ENCODE data around the gene GUCD1. TPM values are rescaled to one million over a fixed set of nuclear protein-coding genes. Genes with fewer than 3 reads are reported as not detected.
A peak's percentile ranks its signal among the peaks of the same experiment; 100 is the strongest.

The GUCD1 gene
- total and polyA plus RNA-seq, 9 of the 15 experiments (the other 6 are each of a cell fraction or from before 2014, with no cell fraction given) = 31.5 to 67.8 (median 50.3) TPM

GRCh38 chr22:24554313-24555164, at the start of gene GUCD1 (continued):
- TF ChIP-seq CTCF (IDR thresholded peaks at IDR 0.05 in 2 of 3, conservative IDR thresholded peaks at IDR 0.05 in 1 of 3; ENCODE audit: insufficient read depth in 2 of 3, low read depth in 1 of 3, low read length in 3 of 3) (no peak), KDM2B (CRISPR knock-in tag; IDR thresholded peaks at IDR 0.05) (0 out of 2 replicates have a peak, but pooled peaks have one; percentile 23), HMGN3 (IDR thresholded peaks at IDR 0.05; ENCODE audit: borderline replicate concordance, extremely low read depth, insufficient read length, low read depth, low read length) (peak; percentile 25), EP400 (IDR thresholded peaks at IDR 0.05) (0 out of 2 replicates have a peak, but pooled peaks have one; percentile 38), TEAD4 (IDR thresholded peaks at IDR 0.05; ENCODE audit: low read length) (no peak), TEAD4 (CRISPR knock-in tag; IDR thresholded peaks at IDR 0.05; ENCODE audit: borderline replicate concordance) (no peak), EGR1 (conservative IDR thresholded peaks at IDR 0.05) (peak; percentile 14; the same call in 1 of the 2 replicates), GABPB2 (CRISPR knock-in tag; conservative IDR thresholded peaks at IDR 0.05) (no peak), RBBP5 (IDR thresholded peaks at IDR 0.05; ENCODE audit: borderline replicate concordance, insufficient read depth, low read length, poor library complexity, severe bottlenecking) (peak; percentile 43), PHF8 (IDR thresholded peaks at IDR 0.05; ENCODE audit: borderline replicate concordance, low read length) (peak; percentile 49; the same call in 1 of the 2 replicates), ZC3H4 (CRISPR knock-in tag; IDR thresholded peaks at IDR 0.05; ENCODE audit: borderline replicate concordance) (no peak), YY1 (IDR thresholded peaks at IDR 0.05; ENCODE audit: borderline replicate concordance in 1 of 3, control insufficient read depth in 1 of 3, extremely low read depth in 1 of 3, insufficient read depth in 3 of 3, insufficient read length in 1 of 3, insufficient replicate concordance in 2 of 3, low read depth in 1 of 3, low read length in 2 of 3) (peak in 2 of 3 experiments; percentile 31 to 40), UBTF (IDR thresholded peaks at IDR 0.05; ENCODE audit: borderline replicate concordance in 1 of 2, low read depth in 2 of 2, low read length in 2 of 2) (peak in 1 of 2 experiments; percentile 19; a peak in 1 of 4 replicates), SAP30 (IDR thresholded peaks at IDR 0.05; ENCODE audit: borderline replicate concordance, insufficient read depth, low read depth, low read length, poor library complexity, severe bottlenecking) (peak; percentile 67), FIP1L1 (IDR thresholded peaks at IDR 0.05; ENCODE audit: low read depth, low read length, poor library complexity, severe bottlenecking) (peak; percentile 61), SP1 (CRISPR knock-in tag; IDR thresholded peaks at IDR 0.05) (0 out of 2 replicates have a peak, but pooled peaks have one; percentile 20), CHD1 (IDR thresholded peaks at IDR 0.05; ENCODE audit: low read length) (peak; percentile 82), L3MBTL2 (IDR thresholded peaks at IDR 0.05) (0 out of 2 replicates have a peak, but pooled peaks have one; percentile 12)
